Thyroid gland (tissue), 4 donors: ENCODE measurements around the gene LHX4.

Source experiments
- POLR2A ChIP-seq, 2 donors: fragments of 450-650 bp; IDR thresholded peaks; one replicate each; pipeline ENCODE4 v1.6.1; 2017; ENCODE audit warnings: antibody characterized with exemption in 2 of 2, mild to moderate bottlenecking in 2 of 2, moderate library complexity in 1 of 2
- TF ChIP-seq, protein P1 (sequence below), 6 experiments: fragments of 200-600 bp in 3 of 6; fragments of 450-650 bp in 3 of 6; sonication (generic) in 3 of 6; IDR thresholded peaks; one replicate each; pipeline ENCODE4 v1.5.1; 2016 to 2019; ENCODE audit warnings: antibody characterized with exemption in 6 of 6, mild to moderate bottlenecking in 2 of 6, inconsistent platforms in 1 of 6, moderate library complexity in 1 of 6

DNA sequence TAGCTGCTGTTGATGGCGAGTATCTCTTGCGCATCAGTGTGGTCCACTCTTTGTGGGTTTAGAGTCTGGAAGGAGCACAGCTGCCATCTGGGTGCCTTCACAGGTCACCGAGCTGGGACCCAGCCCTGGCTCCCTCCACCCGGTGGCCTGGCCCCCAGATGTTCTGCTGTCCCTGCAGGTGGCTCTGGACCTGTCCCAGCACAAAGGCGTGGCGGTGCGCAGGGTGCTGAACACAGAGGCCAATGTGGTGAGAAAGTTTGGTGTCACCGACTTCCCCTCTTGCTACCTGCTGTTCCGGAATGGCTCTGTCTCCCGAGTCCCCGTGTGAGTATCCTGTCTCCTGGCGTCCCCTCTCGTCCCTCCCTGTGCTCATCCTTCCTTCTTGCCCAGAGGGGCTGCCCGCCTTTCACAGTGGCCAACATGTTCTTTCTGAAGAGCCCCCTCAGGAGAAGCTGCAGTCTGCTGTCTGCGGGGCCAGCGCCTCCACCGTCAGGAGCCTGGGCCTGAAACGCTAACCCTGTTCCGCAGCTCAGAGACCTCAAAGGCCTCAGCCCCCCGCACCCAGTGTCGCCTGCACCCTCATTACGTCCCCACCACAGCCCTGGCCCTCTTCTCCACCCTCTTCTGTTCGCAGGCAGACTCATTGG, 47.9 kb upstream of the LHX4 start:
- TF ChIP-seq, protein P1, sequence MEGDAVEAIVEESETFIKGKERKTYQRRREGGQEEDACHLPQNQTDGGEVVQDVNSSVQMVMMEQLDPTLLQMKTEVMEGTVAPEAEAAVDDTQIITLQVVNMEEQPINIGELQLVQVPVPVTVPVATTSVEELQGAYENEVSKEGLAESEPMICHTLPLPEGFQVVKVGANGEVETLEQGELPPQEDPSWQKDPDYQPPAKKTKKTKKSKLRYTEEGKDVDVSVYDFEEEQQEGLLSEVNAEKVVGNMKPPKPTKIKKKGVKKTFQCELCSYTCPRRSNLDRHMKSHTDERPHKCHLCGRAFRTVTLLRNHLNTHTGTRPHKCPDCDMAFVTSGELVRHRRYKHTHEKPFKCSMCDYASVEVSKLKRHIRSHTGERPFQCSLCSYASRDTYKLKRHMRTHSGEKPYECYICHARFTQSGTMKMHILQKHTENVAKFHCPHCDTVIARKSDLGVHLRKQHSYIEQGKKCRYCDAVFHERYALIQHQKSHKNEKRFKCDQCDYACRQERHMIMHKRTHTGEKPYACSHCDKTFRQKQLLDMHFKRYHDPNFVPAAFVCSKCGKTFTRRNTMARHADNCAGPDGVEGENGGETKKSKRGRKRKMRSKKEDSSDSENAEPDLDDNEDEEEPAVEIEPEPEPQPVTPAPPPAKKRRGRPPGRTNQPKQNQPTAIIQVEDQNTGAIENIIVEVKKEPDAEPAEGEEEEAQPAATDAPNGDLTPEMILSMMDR (IDR thresholded peaks at IDR 0.05): no peak
- no peak for TF ChIP-seq POLR2A (IDR thresholded peaks at IDR 0.05)
